Keratinocyte (primary cell): Measurements from ENCODE around the gene NHLH2.

Experiments used
- CTCF ChIP-seq, 3 experiments: IDR thresholded peaks in 1 of 3; conservative IDR thresholded peaks in 1 of 3; optimal IDR thresholded peaks in 1 of 3; 2 replicates in 2 of 3; 3 replicates in 1 of 3; pipeline versions ENCODE3 to v1.5.1; 2011; ENCODE audit warnings: low read length in 3 of 3, mild to moderate bottlenecking in 3 of 3, moderate library complexity in 2 of 3, control low read depth in 1 of 3, inconsistent platforms in 1 of 3; ENCODE audit not compliant: insufficient read depth in 2 of 3; ENCODE audit errors: extremely low read depth in 1 of 3
- EZH2 ChIP-seq: IDR thresholded peaks from one replicate; pipeline ENCODE4 v1.6.1; 2012; ENCODE audit warnings: inconsistent platforms, mild to moderate bottlenecking, low read length, moderate library complexity

- TF ChIP-seq EZH2, result no peak
- TF ChIP-seq CTCF (optimal IDR thresholded peaks at IDR 0.05 in 1 of 3, IDR thresholded peaks at IDR 0.05 in 1 of 3, conservative IDR thresholded peaks at IDR 0.05 in 1 of 3; ENCODE audit: extremely low read depth in 1 of 3, insufficient read depth in 2 of 3, low read length in 3 of 3), result no peak
Measured at GRCh38 chr1:115880981-115881672, 40.2 kb upstream of the NHLH2 start.
